IMR-90 (cell line): ENCODE results near the gene NDUFB10.

Experiments
- CEBPB ChIP-seq: IDR thresholded peaks from 2 replicates; pipeline ENCODE4 v1.6.1; 2012; ENCODE audit warnings: low read depth, low read length, improper control_type of control experiment
- CHD1 ChIP-seq: IDR thresholded peaks from 2 replicates; pipeline ENCODE4 v1.6.1; 2012; ENCODE audit warnings: low read depth, low read length, improper control_type of control experiment
- POLR2A ChIP-seq: IDR thresholded peaks from 2 replicates; pipeline ENCODE4 v1.6.1; 2012; ENCODE audit warnings: mild to moderate bottlenecking, low read depth, low read length
- RAD21 ChIP-seq: IDR thresholded peaks from 2 replicates; pipeline ENCODE4 v1.6.1; 2012; ENCODE audit warnings: low read length, improper control_type of control experiment
- RCOR1 ChIP-seq: IDR thresholded peaks from 2 replicates; pipeline ENCODE4 v1.6.1; 2012; ENCODE audit warnings: mild to moderate bottlenecking, low read length, improper control_type of control experiment; ENCODE audit not compliant: insufficient replicate concordance
- TF ChIP-seq, protein P1 (sequence below): conservative IDR thresholded peaks from 2 replicates; pipeline ENCODE4 v1.5.1; 2012; ENCODE audit warnings: mild to moderate bottlenecking, low read depth, low read length, improper control_type of control experiment
- TF ChIP-seq, protein P2 (sequence below): fragments of 150-350 bp; IDR thresholded peaks from 2 replicates; pipeline ENCODE4 v1.6.1; 2016; ENCODE audit warnings: low read depth, mild to moderate bottlenecking, low read length, moderate library complexity, borderline replicate concordance

DNA sequence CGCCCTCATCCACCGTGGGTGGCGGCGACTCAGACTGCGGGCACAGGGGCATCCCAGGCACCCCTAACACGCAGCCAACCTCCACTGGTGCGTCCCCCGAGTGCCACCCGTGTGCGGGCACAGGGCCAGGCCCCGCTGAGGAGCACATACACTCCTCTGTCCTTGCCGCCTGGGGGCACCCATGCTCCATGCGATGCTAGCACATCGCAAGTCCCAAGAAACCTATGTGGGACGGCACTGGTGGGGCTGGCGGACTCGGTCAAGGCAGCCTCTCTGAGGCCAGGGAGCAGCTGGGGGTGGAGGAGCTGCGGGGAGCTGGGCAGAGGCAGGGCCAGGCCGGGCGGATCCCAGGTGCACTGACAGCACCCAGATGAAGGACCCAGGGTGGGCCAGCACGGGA is 46.3 kb downstream of the NDUFB10 start:
- TF ChIP-seq POLR2A = no peak
- TF ChIP-seq, protein P1, sequence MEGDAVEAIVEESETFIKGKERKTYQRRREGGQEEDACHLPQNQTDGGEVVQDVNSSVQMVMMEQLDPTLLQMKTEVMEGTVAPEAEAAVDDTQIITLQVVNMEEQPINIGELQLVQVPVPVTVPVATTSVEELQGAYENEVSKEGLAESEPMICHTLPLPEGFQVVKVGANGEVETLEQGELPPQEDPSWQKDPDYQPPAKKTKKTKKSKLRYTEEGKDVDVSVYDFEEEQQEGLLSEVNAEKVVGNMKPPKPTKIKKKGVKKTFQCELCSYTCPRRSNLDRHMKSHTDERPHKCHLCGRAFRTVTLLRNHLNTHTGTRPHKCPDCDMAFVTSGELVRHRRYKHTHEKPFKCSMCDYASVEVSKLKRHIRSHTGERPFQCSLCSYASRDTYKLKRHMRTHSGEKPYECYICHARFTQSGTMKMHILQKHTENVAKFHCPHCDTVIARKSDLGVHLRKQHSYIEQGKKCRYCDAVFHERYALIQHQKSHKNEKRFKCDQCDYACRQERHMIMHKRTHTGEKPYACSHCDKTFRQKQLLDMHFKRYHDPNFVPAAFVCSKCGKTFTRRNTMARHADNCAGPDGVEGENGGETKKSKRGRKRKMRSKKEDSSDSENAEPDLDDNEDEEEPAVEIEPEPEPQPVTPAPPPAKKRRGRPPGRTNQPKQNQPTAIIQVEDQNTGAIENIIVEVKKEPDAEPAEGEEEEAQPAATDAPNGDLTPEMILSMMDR = no peak
- TF ChIP-seq CEBPB = no peak
- TF ChIP-seq RCOR1 = no peak
- TF ChIP-seq, protein P2, sequence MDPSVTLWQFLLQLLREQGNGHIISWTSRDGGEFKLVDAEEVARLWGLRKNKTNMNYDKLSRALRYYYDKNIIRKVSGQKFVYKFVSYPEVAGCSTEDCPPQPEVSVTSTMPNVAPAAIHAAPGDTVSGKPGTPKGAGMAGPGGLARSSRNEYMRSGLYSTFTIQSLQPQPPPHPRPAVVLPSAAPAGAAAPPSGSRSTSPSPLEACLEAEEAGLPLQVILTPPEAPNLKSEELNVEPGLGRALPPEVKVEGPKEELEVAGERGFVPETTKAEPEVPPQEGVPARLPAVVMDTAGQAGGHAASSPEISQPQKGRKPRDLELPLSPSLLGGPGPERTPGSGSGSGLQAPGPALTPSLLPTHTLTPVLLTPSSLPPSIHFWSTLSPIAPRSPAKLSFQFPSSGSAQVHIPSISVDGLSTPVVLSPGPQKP = no peak
- no peak for TF ChIP-seq RAD21
- TF ChIP-seq CHD1 = no peak
